ENCODE data around the gene NT5C2. TPM values are rescaled to one million over a fixed set of nuclear protein-coding genes. Genes with fewer than 3 reads are reported as not detected.
A peak's percentile ranks its signal among the peaks of the same experiment; 100 is the strongest.
"Not testable (repeated sequence)": the region's sequence is repeated elsewhere in the genome, so short reads cannot be mapped to it uniquely, and the experiment has no call there.

Gene NT5C2
- total RNA-seq, 1 donor from 2014 or later = 55.0 TPM

- Histone ChIP-seq H3K9me3 (replicated peaks) (peaks cover 10% of the 10 kb centered on the region), H3K27me3 (ENCODE audit: low read depth) (no peaks in the 10 kb centered on the region), H3K27ac (replicated peaks) (no peak overlapping the region), H3K4me1 (peaks cover 6% of the 10 kb centered on the region), H3K4me3 (no peak overlapping the region), H3K36me3 (peaks cover 75% of the 10 kb centered on the region)
- intact Hi-C loops (cut with micrococcal nuclease) = no loop called here
- DNase-seq = no peak
- TF ChIP-seq CTCF (IDR thresholded peaks at IDR 0.05; ENCODE audit: borderline replicate concordance) = no peak
Observed at GRCh38 chr10:103166523-103166922, 26.5 kb downstream of the NT5C2 start.

GRCh38 chr10:103163766-103164403 is 29.2 kb downstream of the NT5C2 start:
- DNase-seq; intact Hi-C loops (cut with micrococcal nuclease); H3K27me3 ChIP-seq (ENCODE audit: low read depth); H3K4me1 ChIP-seq; H3K9me3 ChIP-seq (replicated peaks); H3K4me3 ChIP-seq; H3K27ac ChIP-seq (replicated peaks): not testable (repeated sequence)
- peaks cover 59% of the 10 kb centered on the region for H3K36me3 ChIP-seq

- Histone ChIP-seq H3K4me1 (peaks cover 43% of the 10 kb centered on the region), H3K9me3 (replicated peaks) (no peaks in the 10 kb centered on the region), H3K36me3 (peaks cover 25% of the 10 kb centered on the region), H3K27me3 (ENCODE audit: low read depth) (no peaks in the 10 kb centered on the region), H3K4me3 (no peak overlapping the region), H3K27ac (replicated peaks) (no peak overlapping the region)
- no peak for DNase-seq
- intact Hi-C loops (cut with micrococcal nuclease) = no loop called here
- TF ChIP-seq CTCF (IDR thresholded peaks at IDR 0.05; ENCODE audit: borderline replicate concordance) = no peak
Observed at GRCh38 chr10:103157246-103157645, 35.8 kb downstream of the NT5C2 start.

GRCh38 chr10:103155471-103156085 is 37.5 kb downstream of the NT5C2 start:
- no peak for DNase-seq
- Histone ChIP-seq H3K36me3 (peaks cover 14% of the 10 kb centered on the region), H3K4me3 (no peak overlapping the region), H3K27ac (replicated peaks) (peak overlapping the region; percentile 87), H3K9me3 (replicated peaks) (no peaks in the 10 kb centered on the region), H3K4me1 (peaks cover 57% of the 10 kb centered on the region), H3K27me3 (ENCODE audit: low read depth) (no peaks in the 10 kb centered on the region)
- no peak for TF ChIP-seq CTCF (IDR thresholded peaks at IDR 0.05; ENCODE audit: borderline replicate concordance)
- intact Hi-C loops (cut with micrococcal nuclease) = no loop called here

- no peak for TF ChIP-seq CTCF (IDR thresholded peaks at IDR 0.05; ENCODE audit: borderline replicate concordance)
- peaks cover 66% of the 10 kb centered on the region for H3K4me1 ChIP-seq
- H3K36me3 ChIP-seq = peaks cover 12% of the 10 kb centered on the region
- peak overlapping the region; percentile 51 for H3K4me3 ChIP-seq
- intact Hi-C loops (cut with micrococcal nuclease) = no loop called here
- DNase-seq = no peak
- H3K9me3 ChIP-seq (replicated peaks) = no peaks in the 10 kb centered on the region
- H3K27me3 ChIP-seq (ENCODE audit: low read depth) = no peaks in the 10 kb centered on the region
- H3K27ac ChIP-seq (replicated peaks) = peak overlapping the region; percentile 87
Observed at GRCh38 chr10:103154521-103155299, 38.4 kb downstream of the NT5C2 start.
